Measurements from ENCODE around the gene ZSCAN23. TPM values are rescaled to one million over a fixed set of nuclear protein-coding genes. Genes with fewer than 3 reads are reported as not detected.

Gene ZSCAN23
- total and polyA plus RNA-seq, 2 donors (not counting 3 experiments of a cell fraction or from before 2014, with no cell fraction given), result 0.28 to 1.6 TPM

DNA sequence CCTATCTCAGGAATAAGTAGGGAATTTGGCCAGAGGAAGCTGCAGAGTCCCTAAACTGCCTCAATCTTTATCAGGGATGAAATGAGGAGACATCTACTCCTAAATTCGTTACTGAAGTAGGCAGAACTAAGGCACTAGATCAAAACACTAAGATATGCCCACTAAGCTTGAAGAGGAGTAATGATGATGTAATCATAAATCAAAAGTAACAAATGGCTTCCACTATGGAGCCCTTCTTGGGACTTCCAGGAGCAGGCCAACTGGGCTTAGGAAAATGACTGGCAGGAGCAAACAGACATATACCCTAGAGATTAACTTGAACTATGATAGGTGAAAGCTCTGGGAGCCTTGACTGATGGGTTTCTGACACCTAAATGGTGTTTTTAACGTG lies 59.2 kb downstream of the ZSCAN23 start:
- no TSS peak for BruUV-seq (replicated peaks)
- Histone ChIP-seq H3K79me2 (ENCODE audit: control insufficient read depth, insufficient read depth, low read length) (no peaks in the 10 kb centered on the region), H3K36me3 (ENCODE audit: control insufficient read depth in 2 of 2, extremely low read depth in 1 of 2, insufficient read depth in 2 of 2, low read length in 2 of 2) (peaks cover 8 to 9% of the 10 kb centered on the region in 2 experiments), H4K20me1 (replicated peaks; ENCODE audit: control insufficient read depth, extremely low read depth, insufficient read depth, low read length) (no peaks in the 10 kb centered on the region), H3K27ac (ENCODE audit: insufficient read depth, low read depth, low read length) (no peak overlapping the region), H3K4me2 (ENCODE audit: insufficient read depth, low read length) (no peak overlapping the region), H3K4me3 (replicated peaks in 1 of 3; ENCODE audit: insufficient read depth in 1 of 3, low read depth in 1 of 3, low read length in 3 of 3) (no peak overlapping the region), H3K9me1 (replicated peaks; ENCODE audit: control insufficient read depth, extremely low read depth, insufficient read depth, low read length) (no peaks in the 10 kb centered on the region), H3K9ac (replicated peaks; ENCODE audit: extremely low read depth, insufficient read depth, low read length) (no peak overlapping the region), H2AFZ (ENCODE audit: low read depth, low read length) (no peak overlapping the region), H3K9me3 (replicated peaks; ENCODE audit: control insufficient read depth, insufficient read depth, low read length) (no peaks in the 10 kb centered on the region), H3K27me3 (ENCODE audit: control insufficient read depth in 2 of 2, insufficient read depth in 2 of 2, low read length in 2 of 2) (no peaks in the 10 kb centered on the region), H3K4me1 (ENCODE audit: control insufficient read depth, extremely low read depth, insufficient read depth, low read length) (peaks cover 9% of the 10 kb centered on the region)
- DNase-seq (ENCODE audit: low read depth, low spot score), result no peak
- TF ChIP-seq POLR2A (IDR thresholded peaks at IDR 0.05; ENCODE audit: low read depth, low read length) (no peak), EZH2 (IDR thresholded peaks at IDR 0.05; ENCODE audit: borderline replicate concordance, low read depth, low read length, severe bottlenecking) (no peak), JUN (IDR thresholded peaks at IDR 0.05; ENCODE audit: borderline replicate concordance, insufficient read depth, insufficient read length, low read depth) (no peak), FOS (IDR thresholded peaks at IDR 0.05; ENCODE audit: borderline replicate concordance, insufficient read depth, low read length) (no peak), POLR2AphosphoS5 (IDR thresholded peaks at IDR 0.05; ENCODE audit: insufficient read depth, low read depth, low read length) (no peak), MYC (IDR thresholded peaks at IDR 0.05; ENCODE audit: low read depth, low read length) (no peak), GATA2 (IDR thresholded peaks at IDR 0.05; ENCODE audit: insufficient read depth, insufficient read length, low read depth, low read length) (no peak)
- TF ChIP-seq, protein P1, sequence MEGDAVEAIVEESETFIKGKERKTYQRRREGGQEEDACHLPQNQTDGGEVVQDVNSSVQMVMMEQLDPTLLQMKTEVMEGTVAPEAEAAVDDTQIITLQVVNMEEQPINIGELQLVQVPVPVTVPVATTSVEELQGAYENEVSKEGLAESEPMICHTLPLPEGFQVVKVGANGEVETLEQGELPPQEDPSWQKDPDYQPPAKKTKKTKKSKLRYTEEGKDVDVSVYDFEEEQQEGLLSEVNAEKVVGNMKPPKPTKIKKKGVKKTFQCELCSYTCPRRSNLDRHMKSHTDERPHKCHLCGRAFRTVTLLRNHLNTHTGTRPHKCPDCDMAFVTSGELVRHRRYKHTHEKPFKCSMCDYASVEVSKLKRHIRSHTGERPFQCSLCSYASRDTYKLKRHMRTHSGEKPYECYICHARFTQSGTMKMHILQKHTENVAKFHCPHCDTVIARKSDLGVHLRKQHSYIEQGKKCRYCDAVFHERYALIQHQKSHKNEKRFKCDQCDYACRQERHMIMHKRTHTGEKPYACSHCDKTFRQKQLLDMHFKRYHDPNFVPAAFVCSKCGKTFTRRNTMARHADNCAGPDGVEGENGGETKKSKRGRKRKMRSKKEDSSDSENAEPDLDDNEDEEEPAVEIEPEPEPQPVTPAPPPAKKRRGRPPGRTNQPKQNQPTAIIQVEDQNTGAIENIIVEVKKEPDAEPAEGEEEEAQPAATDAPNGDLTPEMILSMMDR (IDR thresholded peaks at IDR 0.05; ENCODE audit: extremely low read depth in 1 of 2, insufficient read depth in 1 of 2, low read depth in 1 of 2, low read length in 2 of 2), result no peak
- TF ChIP-seq, protein P2, sequence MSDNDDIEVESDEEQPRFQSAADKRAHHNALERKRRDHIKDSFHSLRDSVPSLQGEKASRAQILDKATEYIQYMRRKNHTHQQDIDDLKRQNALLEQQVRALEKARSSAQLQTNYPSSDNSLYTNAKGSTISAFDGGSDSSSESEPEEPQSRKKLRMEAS (IDR thresholded peaks at IDR 0.05; ENCODE audit: insufficient read depth, insufficient read length), result no peak
- intact Hi-C loops (cut with micrococcal nuclease) (no loop called here), dilution Hi-C loops (cut with MboI; ENCODE audit: extremely low pct_ligation_motif_present, low sequenced_read_pairs) (no loop called here)
- no peak for FAIRE-seq
- CTCF ChIA-PET, result interaction anchor here (0.6 to 6.3 kb wide), 21 partner anchors 9 to 489 kb away, joined by 3 to 59 read pairs (median 6); partner anchors contain the start of genes ZKSCAN3, ZKSCAN8, ZSCAN12 and ZSCAN16
- POLR2A ChIA-PET, result no interaction called here

Data from endothelial cell of umbilical vein (primary cell).